ENCODE results near the gene IFNG. TPM values are rescaled to one million over a fixed set of nuclear protein-coding genes. Genes with fewer than 3 reads are reported as not detected.
"Not testable (repeated sequence)": the region's sequence is repeated elsewhere in the genome, so short reads cannot be mapped to it uniquely, and the experiment has no call there.

IFNG gene
- total RNA-seq: not detected

DNA sequence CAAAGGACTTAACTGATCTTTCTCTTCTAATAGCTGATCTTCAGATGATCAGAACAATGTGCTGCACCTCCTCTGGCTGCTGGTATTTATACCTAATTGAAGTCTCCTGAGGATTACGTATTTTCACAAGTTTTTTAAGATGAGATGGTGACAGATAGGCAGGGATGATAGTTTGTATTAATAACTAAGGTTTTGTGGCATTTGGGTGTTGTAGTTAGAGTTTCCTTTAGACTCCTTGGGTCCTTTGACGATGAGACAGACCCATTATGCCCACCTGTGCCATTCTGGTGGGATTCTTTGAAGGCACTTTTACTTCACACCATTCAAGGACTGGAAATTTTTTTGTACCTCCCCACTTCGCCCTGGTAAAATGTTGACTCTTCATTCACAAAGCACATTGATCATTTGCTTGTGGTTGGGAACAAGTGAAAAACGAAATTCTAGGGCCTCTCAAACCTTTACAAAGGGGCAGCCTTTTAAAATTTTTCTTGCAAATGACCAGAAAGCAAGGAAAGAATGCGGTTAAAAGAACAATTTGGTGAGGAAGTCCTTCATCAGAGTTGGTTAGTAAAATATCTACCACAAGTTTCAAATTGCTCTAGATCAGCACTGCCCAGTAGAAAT lies at the start of gene IFNG:
TSS of gene IFNG (minus strand) at position 60 of the 624 bp plus-strand sequence. CDS start 125 bp downstream, outside the sequence.
- Histone ChIP-seq H3K9me3 (no peaks in the 10 kb centered on the region), H3K27me3 (no peaks in the 10 kb centered on the region), H3K36me3 (no peaks in the 10 kb centered on the region), H3K4me1 (no peaks in the 10 kb centered on the region), H3K4me3 (no peak within 1 kb of the TSS), H3K27ac (no peak within 1 kb of the TSS)
- intact Hi-C loops (cut with DNase I): no loop called here
- TF ChIP-seq, protein P1, sequence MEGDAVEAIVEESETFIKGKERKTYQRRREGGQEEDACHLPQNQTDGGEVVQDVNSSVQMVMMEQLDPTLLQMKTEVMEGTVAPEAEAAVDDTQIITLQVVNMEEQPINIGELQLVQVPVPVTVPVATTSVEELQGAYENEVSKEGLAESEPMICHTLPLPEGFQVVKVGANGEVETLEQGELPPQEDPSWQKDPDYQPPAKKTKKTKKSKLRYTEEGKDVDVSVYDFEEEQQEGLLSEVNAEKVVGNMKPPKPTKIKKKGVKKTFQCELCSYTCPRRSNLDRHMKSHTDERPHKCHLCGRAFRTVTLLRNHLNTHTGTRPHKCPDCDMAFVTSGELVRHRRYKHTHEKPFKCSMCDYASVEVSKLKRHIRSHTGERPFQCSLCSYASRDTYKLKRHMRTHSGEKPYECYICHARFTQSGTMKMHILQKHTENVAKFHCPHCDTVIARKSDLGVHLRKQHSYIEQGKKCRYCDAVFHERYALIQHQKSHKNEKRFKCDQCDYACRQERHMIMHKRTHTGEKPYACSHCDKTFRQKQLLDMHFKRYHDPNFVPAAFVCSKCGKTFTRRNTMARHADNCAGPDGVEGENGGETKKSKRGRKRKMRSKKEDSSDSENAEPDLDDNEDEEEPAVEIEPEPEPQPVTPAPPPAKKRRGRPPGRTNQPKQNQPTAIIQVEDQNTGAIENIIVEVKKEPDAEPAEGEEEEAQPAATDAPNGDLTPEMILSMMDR (IDR thresholded peaks at IDR 0.05): no peak
- no peak for DNase-seq (ENCODE audit: low spot score in 2 of 2)

DNA sequence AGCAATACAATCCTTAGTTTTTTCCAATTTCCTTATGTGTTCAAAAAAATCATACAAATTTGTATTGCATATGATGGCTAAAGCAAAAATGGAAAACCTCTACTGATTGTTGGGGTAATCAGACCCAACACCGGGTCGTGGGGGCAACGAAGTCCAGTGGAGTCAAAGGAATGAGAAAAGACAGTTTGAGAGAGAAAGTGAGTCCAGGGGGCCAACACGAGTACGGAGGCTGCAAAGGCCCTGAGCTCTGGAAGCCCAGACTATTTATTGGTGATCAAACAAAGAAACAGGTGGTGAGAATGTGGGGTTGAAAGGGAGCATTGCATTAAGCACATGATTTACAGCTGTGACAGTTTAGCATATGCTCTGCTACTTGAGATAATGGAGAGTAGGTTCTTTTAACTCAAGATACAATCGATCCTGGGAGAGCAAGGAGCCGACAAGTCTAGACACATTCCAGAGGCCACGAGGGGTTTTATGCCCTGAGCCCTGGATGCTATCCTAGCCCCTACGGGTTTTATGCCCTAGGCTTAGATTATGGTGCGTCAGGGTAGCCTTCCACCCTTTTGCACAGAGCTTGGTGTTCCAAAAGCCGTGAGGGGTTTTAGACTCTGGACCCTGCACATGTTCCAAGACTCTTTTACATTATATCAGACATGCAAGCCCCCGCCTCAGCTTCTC lies 49.6 kb upstream of the IFNG start:
- DNase-seq (ENCODE audit: low spot score in 2 of 2); H3K27me3 ChIP-seq; H3K4me3 ChIP-seq; H3K27ac ChIP-seq; H3K4me1 ChIP-seq; H3K9me3 ChIP-seq; H3K36me3 ChIP-seq; intact Hi-C loops (cut with DNase I): not testable (repeated sequence)

DNA sequence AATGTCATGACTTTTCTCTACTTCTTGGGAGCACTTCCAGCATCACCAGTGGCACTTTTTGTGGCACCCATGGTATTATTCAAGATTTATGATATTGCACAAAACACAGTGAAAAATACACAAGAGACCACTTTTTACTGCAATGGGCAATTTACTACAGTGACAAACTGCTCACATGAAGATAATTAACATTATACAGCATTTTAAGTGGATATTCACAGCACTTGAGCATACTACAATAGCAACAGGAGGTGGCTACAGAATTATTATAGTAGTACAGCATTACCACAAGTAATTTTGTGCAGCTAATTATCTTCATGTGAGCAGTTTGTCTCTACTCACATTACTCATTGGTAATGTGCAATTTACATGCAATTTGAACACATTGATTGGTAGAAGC lies 47.7 kb upstream of the IFNG start:
- H3K27me3 ChIP-seq: no peaks in the 10 kb centered on the region
- no peaks in the 10 kb centered on the region for H3K36me3 ChIP-seq
- TF ChIP-seq, protein P1 (IDR thresholded peaks at IDR 0.05): no peak
- intact Hi-C loops (cut with DNase I): no loop called here
- no peaks in the 10 kb centered on the region for H3K9me3 ChIP-seq
- no peaks in the 10 kb centered on the region for H3K4me1 ChIP-seq
- H3K4me3 ChIP-seq: no peak overlapping the region
- DNase-seq (ENCODE audit: low spot score in 2 of 2): no peak
- H3K27ac ChIP-seq: no peak overlapping the region

DNA sequence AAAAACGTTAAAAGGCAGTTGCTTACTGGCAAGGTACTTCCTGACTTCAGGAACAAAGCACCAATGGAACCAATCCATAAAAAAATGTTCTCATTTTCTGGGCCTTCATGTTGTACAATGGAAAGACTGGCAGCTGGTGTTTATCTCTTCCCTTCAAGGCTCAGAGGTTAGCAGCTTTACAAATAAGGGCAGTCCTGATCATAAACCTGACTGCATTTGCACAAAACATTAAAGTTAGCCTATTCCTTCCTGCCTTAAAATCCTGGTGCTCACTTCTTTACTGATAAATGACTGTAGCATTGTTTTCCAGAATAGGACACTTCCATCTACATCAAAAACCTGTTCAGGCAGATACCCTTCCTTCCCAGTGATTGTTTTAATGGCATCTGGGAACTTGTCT lies 46.9 kb upstream of the IFNG start:
- TF ChIP-seq, protein P1 (IDR thresholded peaks at IDR 0.05): no peak
- no peak for DNase-seq (ENCODE audit: low spot score in 2 of 2)
- no peaks in the 10 kb centered on the region for H3K36me3 ChIP-seq
- no peaks in the 10 kb centered on the region for H3K9me3 ChIP-seq
- no peak overlapping the region for H3K4me3 ChIP-seq
- H3K27me3 ChIP-seq: no peaks in the 10 kb centered on the region
- no peaks in the 10 kb centered on the region for H3K4me1 ChIP-seq
- intact Hi-C loops (cut with DNase I): no loop called here
- no peak overlapping the region for H3K27ac ChIP-seq

DNA sequence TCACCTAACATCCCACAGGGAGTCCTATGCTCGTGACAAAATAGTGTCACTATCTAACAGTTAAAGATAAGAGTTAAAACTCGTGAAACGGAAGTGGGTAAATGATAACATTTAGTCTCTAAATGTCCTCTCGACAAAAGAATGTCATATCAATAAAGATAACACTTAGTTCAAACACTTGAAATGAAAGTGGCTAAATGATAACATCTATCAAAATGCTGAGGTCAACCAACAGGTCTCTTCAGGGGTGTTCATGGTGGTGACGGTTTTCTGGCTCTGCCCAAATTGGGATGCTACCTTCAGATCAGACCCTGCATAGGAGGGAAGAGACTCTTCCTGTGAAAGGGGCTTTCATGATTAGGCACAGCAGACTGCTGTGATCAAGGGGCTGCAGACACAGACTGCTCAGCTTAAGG lies 43.9 kb upstream of the IFNG start:
- DNase-seq (ENCODE audit: low spot score in 2 of 2): no peak
- Histone ChIP-seq H3K36me3 (no peaks in the 10 kb centered on the region), H3K27ac (no peak overlapping the region), H3K4me3 (no peak overlapping the region), H3K9me3 (no peaks in the 10 kb centered on the region), H3K27me3 (no peaks in the 10 kb centered on the region), H3K4me1 (no peaks in the 10 kb centered on the region)
- intact Hi-C loops (cut with DNase I): no loop called here
- TF ChIP-seq, protein P1 (IDR thresholded peaks at IDR 0.05): no peak

DNA sequence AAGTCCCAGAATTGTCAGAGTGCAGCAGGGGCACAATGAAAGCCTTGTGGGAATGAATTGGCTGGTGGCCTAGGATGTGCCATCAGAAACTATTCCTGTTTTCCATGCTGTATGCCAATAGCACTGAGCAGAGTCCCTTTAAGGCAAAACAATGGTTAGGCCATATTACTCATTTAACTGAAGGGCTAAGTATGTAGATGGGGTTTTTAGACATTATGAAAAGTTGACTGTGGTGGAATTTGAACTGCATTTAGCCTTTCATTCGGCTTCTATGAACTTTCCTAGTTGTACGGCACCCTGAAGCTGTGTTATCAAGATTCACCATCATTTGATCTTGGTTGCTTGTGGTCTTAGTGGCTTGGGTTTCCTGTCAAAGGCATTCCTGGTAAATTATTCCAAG lies 41.3 kb upstream of the IFNG start:
- TF ChIP-seq, protein P1 (IDR thresholded peaks at IDR 0.05): no peak
- Histone ChIP-seq H3K27ac (no peak overlapping the region), H3K36me3 (no peaks in the 10 kb centered on the region), H3K9me3 (no peaks in the 10 kb centered on the region), H3K27me3 (no peaks in the 10 kb centered on the region), H3K4me3 (no peak overlapping the region), H3K4me1 (no peaks in the 10 kb centered on the region)
- intact Hi-C loops (cut with DNase I): no loop called here
- no peak for DNase-seq (ENCODE audit: low spot score in 2 of 2)
